NT2/D1 (cell line): Measurements from ENCODE around the gene HIGD2A.

ENCODE experiments used
- SUZ12 ChIP-seq: IDR thresholded peaks from 2 replicates; pipeline ENCODE4 v1.6.1; 2011; ENCODE audit not compliant: insufficient read length, insufficient read depth; ENCODE audit errors: extremely low read depth
- YY1 ChIP-seq: IDR thresholded peaks from 2 replicates; pipeline ENCODE4 v1.6.1; 2011; ENCODE audit not compliant: insufficient read length, insufficient read depth

GRCh38 chr5:176387384-176387925, 1.1 kb upstream of the HIGD2A start:
- TF ChIP-seq SUZ12, result no peak
- no peak for TF ChIP-seq YY1
